ENCODE measurements around the gene NRXN3.

The NRXN3 gene

DNA sequence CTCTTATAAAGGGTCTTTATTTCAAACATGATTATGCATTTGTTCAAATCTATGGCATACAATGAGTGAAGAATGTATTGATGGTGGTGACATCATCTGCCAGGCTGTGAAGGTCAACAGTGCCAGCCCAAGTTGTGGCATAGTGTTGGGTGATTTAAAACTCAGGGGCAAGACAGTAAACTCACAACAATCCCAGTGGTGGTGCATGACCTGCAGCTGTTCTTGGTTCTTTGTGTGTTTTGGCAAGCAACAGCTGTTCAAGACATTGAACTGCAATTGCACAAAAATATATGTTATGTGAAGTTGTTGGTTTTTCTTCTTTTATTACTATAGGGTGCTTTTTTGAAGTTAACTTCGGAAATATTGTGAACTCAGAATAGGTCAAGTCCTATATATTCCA, 851.6 kb downstream of the NRXN3 start:
- no peak for DNase-seq (ENCODE audit: low read depth)
- H3K4me3 ChIP-seq (ENCODE audit: low read length): no peak overlapping the region
- TF ChIP-seq, protein P1, sequence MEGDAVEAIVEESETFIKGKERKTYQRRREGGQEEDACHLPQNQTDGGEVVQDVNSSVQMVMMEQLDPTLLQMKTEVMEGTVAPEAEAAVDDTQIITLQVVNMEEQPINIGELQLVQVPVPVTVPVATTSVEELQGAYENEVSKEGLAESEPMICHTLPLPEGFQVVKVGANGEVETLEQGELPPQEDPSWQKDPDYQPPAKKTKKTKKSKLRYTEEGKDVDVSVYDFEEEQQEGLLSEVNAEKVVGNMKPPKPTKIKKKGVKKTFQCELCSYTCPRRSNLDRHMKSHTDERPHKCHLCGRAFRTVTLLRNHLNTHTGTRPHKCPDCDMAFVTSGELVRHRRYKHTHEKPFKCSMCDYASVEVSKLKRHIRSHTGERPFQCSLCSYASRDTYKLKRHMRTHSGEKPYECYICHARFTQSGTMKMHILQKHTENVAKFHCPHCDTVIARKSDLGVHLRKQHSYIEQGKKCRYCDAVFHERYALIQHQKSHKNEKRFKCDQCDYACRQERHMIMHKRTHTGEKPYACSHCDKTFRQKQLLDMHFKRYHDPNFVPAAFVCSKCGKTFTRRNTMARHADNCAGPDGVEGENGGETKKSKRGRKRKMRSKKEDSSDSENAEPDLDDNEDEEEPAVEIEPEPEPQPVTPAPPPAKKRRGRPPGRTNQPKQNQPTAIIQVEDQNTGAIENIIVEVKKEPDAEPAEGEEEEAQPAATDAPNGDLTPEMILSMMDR (conservative IDR thresholded peaks at IDR 0.05; ENCODE audit: low read depth, low read length): no peak

GRCh38 chr14:79027138-79027537, 857.0 kb downstream of the NRXN3 start:
- DNase-seq (ENCODE audit: low read depth): no peak
- TF ChIP-seq, protein P1 (conservative IDR thresholded peaks at IDR 0.05; ENCODE audit: low read depth, low read length): no peak
- H3K4me3 ChIP-seq (ENCODE audit: low read length): no peak overlapping the region

- no peak for DNase-seq (ENCODE audit: low read depth)
Observed at GRCh38 chr14:79028281-79028680, 858.1 kb downstream of the NRXN3 start.

GRCh38 chr14:79036441-79036840, 866.3 kb downstream of the NRXN3 start:
- DNase-seq (ENCODE audit: low read depth): no peak
- H3K4me3 ChIP-seq (ENCODE audit: low read length): no peak overlapping the region
- TF ChIP-seq, protein P1 (conservative IDR thresholded peaks at IDR 0.05; ENCODE audit: low read depth, low read length): no peak

More at GRCh38 chr14:79028281-79028680, 858.1 kb downstream of the NRXN3 start:
- TF ChIP-seq, protein P1 (conservative IDR thresholded peaks at IDR 0.05; ENCODE audit: low read depth, low read length): no peak
- no peak overlapping the region for H3K4me3 ChIP-seq (ENCODE audit: low read length)

DNA sequence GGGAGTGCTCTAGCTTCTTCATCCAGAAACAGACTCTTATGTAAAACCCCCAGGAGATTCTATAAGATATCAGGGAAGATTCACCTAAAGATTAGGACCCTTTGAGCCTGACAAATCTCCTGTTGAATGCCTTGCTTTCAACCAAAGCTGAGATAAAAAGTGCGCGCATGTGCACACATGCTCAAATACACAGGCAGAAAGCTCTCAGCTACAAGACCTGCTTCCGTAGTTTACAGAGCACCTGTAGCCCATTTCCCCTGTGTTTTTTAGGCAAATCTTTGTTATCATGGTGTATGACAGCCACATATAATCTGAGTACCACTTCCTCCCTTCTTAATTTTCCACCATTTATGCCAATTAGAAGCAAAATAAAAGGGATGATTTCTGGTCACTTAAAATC, 866.9 kb downstream of the NRXN3 start:
- no peak overlapping the region for H3K4me3 ChIP-seq (ENCODE audit: low read length)
- DNase-seq (ENCODE audit: low read depth): no peak
- TF ChIP-seq, protein P1 (conservative IDR thresholded peaks at IDR 0.05; ENCODE audit: low read depth, low read length): no peak

DNA sequence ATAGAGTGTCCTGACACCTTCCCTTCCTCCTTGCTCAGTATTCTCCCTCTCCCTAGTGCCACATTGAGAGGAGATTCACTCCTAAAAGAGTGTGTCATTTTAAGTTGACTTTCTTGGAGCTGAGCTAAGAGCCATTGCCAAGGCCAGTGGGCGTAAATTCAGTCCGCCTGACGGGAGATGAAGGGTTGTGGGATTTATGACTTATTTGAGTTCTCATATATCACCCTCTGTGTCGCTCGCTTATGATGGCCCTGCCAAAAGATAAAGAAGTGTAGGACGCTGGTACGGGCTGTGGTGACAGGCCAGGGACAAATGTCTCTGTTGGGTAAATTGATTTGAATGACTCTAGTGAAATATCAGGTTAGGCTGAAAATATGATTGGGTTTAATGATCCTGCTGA, 867.4 kb downstream of the NRXN3 start:
- H3K4me3 ChIP-seq (ENCODE audit: low read length): no peak overlapping the region
- TF ChIP-seq, protein P1 (conservative IDR thresholded peaks at IDR 0.05; ENCODE audit: low read depth, low read length): no peak
- no peak for DNase-seq (ENCODE audit: low read depth)

DNA sequence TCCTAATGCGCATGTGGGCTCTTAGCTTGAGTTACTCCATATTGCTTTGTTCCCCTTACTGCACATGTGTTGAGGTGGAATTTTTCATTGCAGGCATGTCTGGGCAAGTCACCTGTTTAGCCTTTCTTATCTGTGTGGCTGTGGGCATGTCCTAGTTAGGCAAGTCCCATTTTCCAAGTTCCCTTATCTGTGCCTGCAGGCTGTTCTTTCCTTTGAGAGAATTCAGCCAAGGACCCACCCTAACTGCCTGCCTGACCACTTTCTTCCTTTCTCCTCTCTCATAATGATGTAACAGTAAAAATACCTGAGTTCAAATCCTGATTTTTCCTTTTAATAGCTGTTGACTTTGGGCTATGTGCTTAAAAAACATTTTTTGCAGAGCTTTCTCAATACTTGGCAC, 870.6 kb downstream of the NRXN3 start:
- TF ChIP-seq, protein P1 (conservative IDR thresholded peaks at IDR 0.05; ENCODE audit: low read depth, low read length): no peak
- no peak for DNase-seq (ENCODE audit: low read depth)
- H3K4me3 ChIP-seq (ENCODE audit: low read length): no peak overlapping the region
